GM21515 (cell line): ENCODE data around the gene TMEM135.
"Not testable (repeated sequence)": the region's sequence is repeated elsewhere in the genome, so short reads cannot be mapped to it uniquely, and the experiment has no call there.

Experiments used
- ATAC-seq: cut with Tn5 transposase; IDR thresholded peaks from one replicate; pipeline ENCODE4 v1.9.1; 2021; ENCODE audit not compliant: unreplicated experiment

TMEM135 gene

DNA sequence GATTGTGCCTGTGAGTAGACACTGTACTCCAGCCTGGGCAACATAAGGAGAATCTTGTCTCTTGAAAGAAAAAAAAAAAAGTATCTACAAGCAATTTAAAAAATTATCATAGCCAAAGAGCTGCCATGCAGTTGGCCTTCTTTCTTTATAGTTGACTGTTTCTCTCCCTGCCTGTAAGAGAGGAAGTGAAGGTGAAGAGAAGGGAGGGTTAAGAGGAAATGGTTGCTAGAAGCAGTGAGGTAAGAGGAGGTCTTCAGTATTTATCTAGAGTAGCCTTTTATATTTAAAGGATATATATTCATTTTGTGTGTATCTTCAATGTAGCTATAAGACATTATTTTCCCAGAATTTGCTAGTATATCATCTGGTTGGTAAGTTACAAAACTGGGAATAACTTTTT, 217.9 kb downstream of the TMEM135 start:
- ATAC-seq = no peak

GRCh38 chr11:87256694-87257340, 219.1 kb downstream of the TMEM135 start:
- ATAC-seq = no peak

GRCh38 chr11:87258171-87258833, 220.6 kb downstream of the TMEM135 start:
- ATAC-seq = no peak

- ATAC-seq = no peak
These were observed 222.0 kb downstream of the TMEM135 start for GRCh38 chr11:87259736-87260135.

DNA sequence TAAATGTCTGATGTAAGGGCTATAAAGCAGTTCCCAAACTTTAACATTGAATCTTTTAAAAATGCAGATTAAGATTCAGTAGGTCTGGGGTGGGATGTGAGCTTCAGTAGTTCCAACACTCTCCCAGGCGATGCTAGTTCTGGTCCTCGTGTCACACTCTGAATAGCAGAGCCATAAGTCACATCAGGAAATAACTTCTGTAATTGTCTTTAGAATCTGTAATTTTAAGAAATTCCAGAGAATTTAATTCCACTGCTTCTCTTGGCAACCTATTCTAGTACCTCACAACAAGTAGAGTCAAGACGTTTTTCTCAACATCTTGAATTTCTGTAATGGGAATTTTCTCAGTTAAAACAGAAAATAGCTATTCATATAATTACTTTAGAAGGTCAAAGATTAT, 223.1 kb downstream of the TMEM135 start:
- no peak for ATAC-seq

DNA sequence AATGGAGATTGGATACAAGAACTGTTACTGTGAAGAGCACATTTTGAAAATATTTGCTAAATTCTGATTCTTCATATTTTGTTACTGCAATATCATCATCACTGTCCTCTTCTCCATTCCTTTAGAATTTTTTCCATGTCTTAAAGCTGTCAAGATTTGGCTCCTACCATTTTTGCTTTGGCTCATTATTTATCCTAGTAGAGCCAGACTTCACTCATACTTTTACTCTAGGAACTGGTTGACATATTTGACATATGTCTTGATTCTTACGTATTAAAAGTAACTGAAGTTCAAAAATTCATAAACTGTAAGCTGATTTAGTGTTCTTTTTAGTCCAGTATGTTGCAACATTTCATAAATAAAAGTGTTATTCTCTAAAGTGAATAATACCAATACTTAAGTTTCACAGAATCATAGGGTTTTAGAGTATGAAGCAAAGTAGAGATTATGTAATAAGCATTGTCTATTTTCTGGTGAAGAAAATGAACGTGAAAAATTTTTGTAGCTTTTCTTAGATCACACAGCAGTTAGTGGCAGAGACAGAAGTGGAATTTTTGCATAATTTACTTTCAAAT, 225.6 kb downstream of the TMEM135 start:
- no peak for ATAC-seq

DNA sequence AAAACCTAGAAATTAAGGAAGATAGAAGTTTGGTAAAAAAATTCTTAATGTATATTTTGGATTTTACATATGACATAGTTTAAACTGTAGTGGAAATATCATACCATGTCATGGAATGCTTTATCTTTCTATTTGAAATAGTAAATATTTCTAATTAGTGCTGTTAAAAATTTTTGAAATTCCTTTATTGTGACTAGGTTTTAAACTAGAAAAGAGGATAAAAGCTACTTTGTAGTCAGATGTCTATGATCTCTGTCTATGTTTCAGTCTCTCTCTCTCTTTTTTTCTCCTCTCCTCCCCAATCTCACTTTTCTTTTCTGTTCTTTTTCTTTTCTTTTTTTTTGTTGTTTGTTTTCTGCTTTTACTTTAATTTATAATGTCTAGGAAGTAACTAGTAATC, 226.2 kb downstream of the TMEM135 start:
- ATAC-seq = no peak

DNA sequence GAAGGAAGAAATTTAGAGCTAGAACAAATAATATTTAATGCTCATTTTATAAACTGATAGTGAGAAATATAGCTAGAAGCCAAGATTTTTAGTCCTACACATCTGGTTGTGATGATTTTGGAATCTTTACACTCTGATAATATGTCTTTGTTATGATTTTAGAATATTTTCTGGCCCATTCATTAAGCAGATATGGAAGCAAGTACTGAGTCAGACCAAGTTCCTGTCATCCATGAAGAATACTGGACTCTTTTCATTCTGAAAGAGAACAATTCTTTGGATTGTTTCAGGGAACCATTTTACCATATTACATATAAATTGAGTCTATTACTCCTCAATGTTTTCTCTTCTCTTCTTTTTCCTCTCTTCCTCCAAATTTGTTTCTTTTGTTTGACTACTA, 227.4 kb downstream of the TMEM135 start:
- ATAC-seq = no peak

- no peak for ATAC-seq
These were observed 228.2 kb downstream of the TMEM135 start for GRCh38 chr11:87265979-87266378.

DNA sequence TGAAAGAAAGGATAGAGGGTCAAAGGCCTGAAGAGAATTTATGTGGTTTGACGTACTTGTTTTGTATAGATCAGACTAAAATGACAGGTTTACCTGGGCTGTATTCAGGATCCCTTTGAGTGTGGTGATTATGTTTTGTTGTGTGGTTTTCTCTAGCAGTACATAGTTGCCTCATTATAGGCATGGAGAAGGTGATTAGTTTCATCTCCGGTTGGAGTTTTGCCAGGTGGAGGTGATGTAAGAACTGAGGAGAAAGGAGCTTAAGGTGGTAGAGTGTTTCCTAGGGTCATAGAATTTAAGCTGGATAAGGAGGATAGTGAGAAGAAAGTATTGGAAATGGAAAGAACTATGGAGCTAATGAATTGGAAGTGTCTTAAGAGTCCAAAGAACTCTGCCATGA, 229.0 kb downstream of the TMEM135 start:
- no peak for ATAC-seq

DNA sequence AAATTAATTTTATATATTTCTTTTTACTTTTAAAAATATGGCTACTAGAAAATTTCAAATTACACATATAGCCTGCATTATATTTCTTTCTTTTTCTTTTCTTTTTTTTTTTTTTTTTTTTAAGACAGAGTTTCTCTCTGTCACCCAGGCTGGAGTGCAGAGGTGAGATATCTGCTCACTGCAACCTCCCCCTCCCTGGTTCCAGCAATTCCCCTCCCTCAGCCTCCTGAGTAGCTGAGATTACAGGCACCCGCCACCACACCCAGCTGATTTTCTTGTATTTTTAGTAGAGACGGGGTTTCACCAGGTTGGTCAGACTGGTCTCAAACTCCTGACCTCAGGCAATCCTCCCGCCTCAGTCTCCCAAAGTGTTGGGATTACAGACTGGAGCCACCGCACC, 234.2 kb downstream of the TMEM135 start:
- not testable (repeated sequence) for ATAC-seq

- ATAC-seq = no peak
These were observed 237.4 kb downstream of the TMEM135 start for GRCh38 chr11:87275176-87275575.

GRCh38 chr11:87280143-87280542, 242.4 kb downstream of the TMEM135 start:
- no peak for ATAC-seq

GRCh38 chr11:87281496-87281895, 243.8 kb downstream of the TMEM135 start:
- no peak for ATAC-seq

- ATAC-seq = no peak
These were observed 246.6 kb downstream of the TMEM135 start for GRCh38 chr11:87284306-87284705.

GRCh38 chr11:87285674-87286073, 247.9 kb downstream of the TMEM135 start:
- not testable (repeated sequence) for ATAC-seq

GRCh38 chr11:87286338-87286737, 248.6 kb downstream of the TMEM135 start:
- no peak for ATAC-seq

DNA sequence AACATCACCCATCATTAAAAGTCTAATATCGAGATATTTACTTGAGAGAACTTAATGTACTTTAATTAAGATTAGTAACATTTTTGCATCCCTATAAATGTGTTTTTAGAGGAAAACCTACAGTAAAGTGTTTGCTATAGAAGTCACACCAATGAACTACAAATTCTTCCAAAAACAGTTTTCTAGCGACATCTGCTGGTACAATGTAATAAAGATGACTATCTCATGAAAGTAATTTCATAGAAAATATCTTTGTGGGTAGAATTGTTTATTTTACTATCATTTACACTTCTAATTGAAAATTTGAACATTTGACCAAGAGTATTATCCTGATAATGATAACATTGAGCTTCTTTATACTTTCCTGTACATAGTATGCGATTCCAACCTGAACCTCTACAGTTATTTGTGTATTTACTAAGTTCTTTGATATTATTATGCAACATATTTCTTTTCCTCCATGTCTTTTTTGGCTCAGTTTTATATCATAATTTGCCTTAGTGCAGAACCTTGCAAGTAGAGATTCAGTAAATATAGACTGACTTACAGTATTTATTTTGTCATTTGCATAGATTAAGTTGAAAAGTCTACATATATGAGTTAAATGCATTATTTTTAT, 252.7 kb downstream of the TMEM135 start:
- ATAC-seq = peak; percentile 62

GRCh38 chr11:87292598-87292997, 254.9 kb downstream of the TMEM135 start:
- ATAC-seq = no peak

DNA sequence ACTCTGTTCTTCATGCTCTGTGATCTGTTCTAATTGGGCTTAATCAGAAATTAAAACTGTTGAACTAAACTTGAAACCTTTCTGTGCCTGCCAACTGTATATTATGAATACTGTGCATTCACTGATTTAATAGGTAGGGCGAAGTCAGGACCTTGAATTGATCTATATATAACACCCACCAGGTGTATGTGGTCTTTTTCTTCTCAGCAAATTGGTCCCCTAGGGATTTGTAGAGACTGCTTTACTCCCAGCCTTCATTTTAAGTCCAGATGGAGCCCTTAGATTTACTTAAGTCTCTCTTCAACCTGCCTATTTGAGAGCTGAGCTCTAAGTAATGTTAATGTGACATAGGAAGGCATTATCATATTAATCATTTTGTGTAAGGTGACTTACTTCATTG, 257.5 kb downstream of the TMEM135 start:
- no peak for ATAC-seq

GRCh38 chr11:87296627-87297026, 258.9 kb downstream of the TMEM135 start:
- ATAC-seq = no peak

DNA sequence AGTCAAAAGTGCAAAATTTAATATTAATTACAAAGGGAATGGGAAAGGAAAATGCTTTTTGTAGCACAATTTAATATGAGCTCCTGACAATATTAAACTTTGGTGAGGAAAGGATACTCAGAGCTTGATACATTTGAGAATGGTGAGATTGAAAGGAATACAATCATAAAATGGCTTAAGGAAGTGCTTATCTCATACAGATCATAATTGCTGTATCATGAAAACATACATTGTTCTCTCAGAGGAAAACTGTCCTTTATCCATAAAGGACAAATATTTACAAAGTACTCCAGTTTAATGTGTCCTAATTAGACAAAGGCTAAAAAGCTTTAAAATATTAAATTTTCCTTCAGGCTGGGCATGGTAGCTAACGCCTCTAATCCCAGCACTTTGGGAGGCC, 260.4 kb downstream of the TMEM135 start:
- no peak for ATAC-seq
